ENCODE results near the gene ASAH2.

DNA sequence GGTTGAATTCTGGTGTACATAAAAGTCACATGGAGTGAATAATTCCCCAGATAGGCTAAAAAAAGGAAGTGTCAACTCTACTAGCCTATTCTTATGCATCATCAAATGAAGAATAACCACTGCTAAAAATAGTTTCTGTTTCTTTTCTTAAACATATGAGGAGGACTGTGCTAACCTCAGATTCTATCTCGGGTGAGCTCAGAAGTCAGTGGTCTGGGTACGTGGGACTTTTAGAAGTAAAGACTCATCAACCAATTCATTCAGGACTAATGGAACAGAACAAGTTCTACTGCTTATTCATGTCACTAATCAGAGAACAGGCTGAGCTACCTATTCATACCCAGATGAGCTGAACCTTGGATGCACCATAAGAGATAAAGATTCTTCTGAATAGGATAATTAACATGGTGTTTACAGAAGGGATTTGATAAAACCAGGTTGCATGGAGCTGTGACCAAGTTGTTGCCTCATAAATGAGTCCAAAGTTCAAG is 9.5 kb upstream of the ASAH2 start:
- TF ChIP-seq ELF4 (IDR thresholded peaks at IDR 0.05) (no peak), SP1 (IDR thresholded peaks at IDR 0.05) (no peak), FOXK2 (IDR thresholded peaks at IDR 0.05) (no peak), LEF1 (IDR thresholded peaks at IDR 0.05; ENCODE audit: borderline replicate concordance) (no peak), ZNF384 (IDR thresholded peaks at IDR 0.05) (no peak), FOXA1 (IDR thresholded peaks at IDR 0.05) (no peak), L3MBTL2 (conservative IDR thresholded peaks at IDR 0.05) (no peak), FOXM1 (IDR thresholded peaks at IDR 0.05; ENCODE audit: borderline replicate concordance) (no peak), SUZ12 (IDR thresholded peaks at IDR 0.05) (no peak), ARNT (IDR thresholded peaks at IDR 0.05) (no peak)
- TF ChIP-seq, protein P1, sequence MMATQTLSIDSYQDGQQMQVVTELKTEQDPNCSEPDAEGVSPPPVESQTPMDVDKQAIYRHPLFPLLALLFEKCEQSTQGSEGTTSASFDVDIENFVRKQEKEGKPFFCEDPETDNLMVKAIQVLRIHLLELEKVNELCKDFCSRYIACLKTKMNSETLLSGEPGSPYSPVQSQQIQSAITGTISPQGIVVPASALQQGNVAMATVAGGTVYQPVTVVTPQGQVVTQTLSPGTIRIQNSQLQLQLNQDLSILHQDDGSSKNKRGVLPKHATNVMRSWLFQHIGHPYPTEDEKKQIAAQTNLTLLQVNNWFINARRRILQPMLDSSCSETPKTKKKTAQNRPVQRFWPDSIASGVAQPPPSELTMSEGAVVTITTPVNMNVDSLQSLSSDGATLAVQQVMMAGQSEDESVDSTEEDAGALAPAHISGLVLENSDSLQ (IDR thresholded peaks at IDR 0.05): no peak
